Measurements from ENCODE around the gene CPVL.
"Not testable (repeated sequence)": the region's sequence is repeated elsewhere in the genome, so short reads cannot be mapped to it uniquely, and the experiment has no call there.

The CPVL gene

GRCh38 chr7:29119538-29119937 lies 26.8 kb downstream of the CPVL start:
- DNase-seq (ENCODE audit: low spot score): no peak

- no peak for DNase-seq (ENCODE audit: low spot score)
These were observed 29.8 kb downstream of the CPVL start for GRCh38 chr7:29116361-29117200.

GRCh38 chr7:29115753-29116152 lies 30.6 kb downstream of the CPVL start:
- no peak for DNase-seq (ENCODE audit: low spot score)

DNA sequence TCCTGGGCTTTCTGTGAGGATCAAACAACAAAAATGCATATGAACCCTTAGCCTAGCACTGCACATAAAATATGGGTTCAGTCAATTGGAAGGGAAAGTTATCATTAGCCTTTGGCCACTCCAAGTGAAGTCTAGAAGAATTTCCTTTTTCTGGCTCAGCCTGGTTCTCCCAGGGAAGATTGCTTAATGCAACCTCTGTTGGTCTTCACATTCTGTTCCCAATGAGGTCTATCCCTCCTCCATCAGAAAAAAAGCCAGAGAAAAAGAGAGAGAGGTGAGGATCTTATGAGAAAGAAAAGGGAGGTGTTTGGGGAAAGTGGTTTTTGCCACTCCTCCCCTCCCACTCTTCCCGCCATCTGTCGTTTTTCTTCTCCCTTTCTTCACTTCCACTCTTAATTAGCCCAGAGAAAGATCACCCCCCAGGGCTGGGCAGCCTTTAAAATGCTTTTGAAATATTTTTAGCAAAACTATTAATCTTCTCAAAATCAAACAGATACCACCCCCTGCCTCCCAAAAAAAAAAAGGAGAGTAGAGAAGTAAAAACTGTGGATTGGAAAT lies 31.1 kb downstream of the CPVL start:
- no peak for DNase-seq (ENCODE audit: low spot score)

DNA sequence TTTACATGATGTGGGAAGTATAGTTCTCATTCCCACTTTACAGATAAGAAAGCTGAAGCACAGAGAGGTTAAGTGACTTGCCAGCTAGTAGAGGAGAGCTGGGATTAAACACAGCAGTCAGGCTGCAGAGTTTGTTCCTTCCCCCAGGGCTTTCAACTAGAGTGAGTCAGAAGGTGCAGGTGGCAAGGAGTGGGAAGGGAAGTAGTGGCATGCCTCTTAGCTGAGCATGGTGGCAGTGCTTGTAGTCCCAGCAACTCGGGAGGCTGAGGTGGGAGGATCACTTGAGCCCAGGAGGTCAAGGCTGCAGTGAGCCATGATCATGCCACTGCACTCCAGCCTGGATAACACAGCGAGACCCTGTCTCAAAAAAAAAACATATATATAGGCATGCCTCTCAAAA lies 32.1 kb downstream of the CPVL start:
- not testable (repeated sequence) for DNase-seq (ENCODE audit: low spot score)

DNA sequence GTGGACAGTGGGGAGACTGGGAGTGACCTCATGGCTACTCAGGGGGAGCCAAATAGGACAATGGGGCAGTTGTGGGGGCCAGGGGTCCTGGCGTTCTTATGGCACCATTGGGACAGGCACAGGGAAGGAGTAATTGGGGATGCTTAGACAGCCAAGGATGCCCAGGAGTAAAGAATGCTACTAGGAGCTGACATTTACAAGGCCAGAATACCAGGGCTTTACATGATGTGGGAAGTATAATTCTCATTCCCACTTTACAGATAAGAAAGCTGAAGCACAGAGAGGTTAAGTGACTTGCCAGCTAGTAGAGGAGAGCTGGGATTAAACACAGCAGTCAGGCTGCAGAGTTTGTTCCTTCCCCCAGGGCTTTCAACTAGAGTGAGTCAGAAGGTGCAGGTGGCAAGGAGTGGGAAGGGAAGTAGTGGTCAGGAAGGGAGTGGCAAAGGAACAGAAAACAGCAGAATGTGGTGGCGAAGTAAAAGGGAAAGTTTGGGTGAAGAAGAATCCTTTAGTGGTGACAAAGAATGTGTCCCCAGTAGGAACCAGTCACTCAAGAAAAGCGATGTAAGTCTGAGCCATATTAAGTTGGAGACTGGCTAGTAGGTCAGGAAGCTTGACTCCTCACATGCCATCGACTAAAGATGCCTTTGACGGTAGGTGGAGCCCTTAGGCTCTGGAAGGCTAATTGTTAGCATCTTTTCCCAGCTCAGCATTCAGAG lies 32.8 kb downstream of the CPVL start:
- DNase-seq (ENCODE audit: low spot score): no peak

DNA sequence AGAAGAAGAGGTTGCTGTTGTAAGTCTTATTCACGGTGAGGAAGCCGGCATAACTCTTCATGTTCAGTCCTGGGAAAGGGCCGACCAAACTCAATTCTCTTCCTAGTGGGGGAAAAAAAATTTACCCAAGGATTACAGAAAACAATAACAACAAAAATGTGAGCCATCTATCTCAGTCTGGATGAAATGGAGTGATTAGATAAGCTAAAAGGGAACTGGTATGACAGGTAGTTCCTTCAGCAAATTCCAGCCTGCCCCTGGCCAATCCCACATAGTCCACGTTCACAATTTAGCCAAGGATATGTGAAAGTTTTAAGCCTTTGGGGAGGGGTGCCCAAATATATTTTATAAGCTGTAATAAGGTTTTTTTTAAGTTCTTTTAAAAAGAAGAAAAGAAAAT lies 33.6 kb downstream of the CPVL start:
- no peak for DNase-seq (ENCODE audit: low spot score)

GRCh38 chr7:29109899-29110298 lies 36.4 kb downstream of the CPVL start:
- no peak for DNase-seq (ENCODE audit: low spot score)

GRCh38 chr7:29109358-29109757 lies 37.0 kb downstream of the CPVL start:
- no peak for DNase-seq (ENCODE audit: low spot score)

DNA sequence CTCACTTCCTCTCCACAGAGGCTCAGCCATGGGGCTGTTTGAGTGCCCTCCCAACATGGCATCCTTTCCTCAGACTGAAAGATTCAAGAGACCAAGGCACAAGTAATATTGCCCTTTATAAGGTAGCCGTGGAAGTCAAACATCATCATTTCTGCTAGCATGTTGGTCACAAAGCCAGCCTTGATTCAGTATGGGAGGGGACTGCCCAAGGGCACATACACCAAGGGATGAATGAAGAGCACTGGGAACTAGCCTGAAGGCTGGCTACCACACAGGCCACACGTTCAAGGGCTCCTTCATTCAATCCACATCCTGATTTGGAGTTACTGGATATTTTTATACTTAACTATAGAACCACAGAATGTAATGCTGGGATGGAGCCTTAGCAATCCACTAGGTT lies 39.3 kb downstream of the CPVL start:
- DNase-seq (ENCODE audit: low spot score): no peak

- DNase-seq (ENCODE audit: low spot score): no peak
These were observed 39.7 kb downstream of the CPVL start for GRCh38 chr7:29106669-29106988.

- DNase-seq (ENCODE audit: low spot score): peak; percentile 56
These were observed 40.3 kb downstream of the CPVL start for GRCh38 chr7:29105752-29106668.

DNA sequence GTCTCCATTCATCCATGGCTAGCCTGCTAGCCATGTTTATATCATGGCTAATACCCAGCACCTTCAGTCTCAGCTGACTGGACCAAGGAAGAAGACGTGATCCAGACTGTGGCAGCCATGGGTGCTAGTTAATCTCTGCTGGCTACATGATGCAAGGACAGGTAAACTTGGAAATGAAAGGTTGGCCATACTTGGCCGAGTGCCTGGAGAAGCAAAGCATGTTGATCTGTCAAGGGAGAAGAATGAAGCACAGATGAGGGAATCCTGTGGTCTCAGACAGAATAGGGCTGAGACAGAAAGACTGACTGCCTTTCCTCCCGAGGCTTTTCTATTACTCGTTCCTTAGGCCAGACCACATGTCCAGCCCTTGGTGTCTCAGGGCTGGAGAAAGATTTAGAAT lies 41.1 kb downstream of the CPVL start:
- no peak for DNase-seq (ENCODE audit: low spot score)

DNA sequence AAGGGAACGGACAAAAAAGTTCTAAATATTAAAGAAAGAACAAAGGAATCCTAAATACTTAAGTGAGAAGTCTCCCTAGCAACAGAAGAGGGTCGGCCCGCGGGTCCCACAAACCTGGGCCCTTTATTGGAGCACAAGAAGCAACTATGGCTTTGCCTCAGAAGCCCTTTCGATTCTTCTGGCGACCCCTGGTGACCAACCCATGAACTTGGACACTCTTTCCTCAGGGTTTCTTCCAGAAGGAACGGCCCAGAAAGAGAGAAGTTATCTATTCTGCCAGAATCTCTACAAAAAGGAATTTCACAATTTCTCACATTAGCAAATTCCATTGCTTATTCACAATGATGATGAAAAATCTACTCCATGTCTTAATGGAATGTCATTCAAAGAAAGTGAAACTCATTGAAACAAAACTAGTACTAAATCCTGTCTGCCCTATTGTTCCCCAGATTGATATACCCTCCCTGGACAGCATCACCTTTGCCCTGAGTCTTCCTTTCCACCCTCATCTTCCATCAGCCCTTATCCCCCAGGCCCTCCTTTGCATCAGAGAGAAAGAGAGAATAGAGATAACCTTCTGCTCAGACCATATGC lies 43.7 kb downstream of the CPVL start:
- peak; percentile 69 for DNase-seq (ENCODE audit: low spot score)

DNA sequence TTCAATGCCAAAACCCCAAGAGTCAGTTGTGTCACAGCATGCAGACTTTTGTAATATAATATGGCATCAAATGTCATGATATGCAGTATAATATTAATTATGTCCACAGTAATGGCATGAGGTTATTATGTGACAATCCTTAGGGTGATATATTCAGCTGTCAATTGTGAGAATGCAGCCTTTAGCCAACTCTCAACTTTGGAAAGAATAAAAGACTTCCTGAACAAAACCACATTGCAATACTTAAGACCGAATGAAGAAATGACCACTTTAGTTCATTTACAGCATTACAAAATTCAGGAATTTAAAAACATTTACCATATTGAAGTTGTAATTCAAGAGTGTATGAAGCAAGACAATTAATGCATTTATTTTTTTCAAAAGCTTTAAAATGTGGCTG lies 45.4 kb downstream of the CPVL start:
- DNase-seq (ENCODE audit: low spot score): no peak

GRCh38 chr7:29099896-29100847 lies 46.2 kb downstream of the CPVL start:
- DNase-seq (ENCODE audit: low spot score): no peak

DNA sequence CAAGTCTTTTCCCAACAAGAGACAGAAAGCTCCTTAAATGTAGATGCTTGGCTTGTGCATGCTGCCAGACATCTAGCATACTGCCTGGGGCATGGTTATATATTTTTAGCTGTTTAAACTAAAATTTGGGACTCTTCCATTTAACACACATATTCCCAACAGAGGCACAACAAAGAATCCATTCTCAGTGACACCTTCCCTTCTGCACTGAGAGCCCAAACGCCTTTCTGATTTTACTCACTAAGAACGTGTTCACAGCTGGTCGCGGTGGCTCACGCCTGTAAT lies 49.9 kb downstream of the CPVL start:
- no peak for DNase-seq (ENCODE audit: low spot score)

GRCh38 chr7:29095631-29096445 lies 50.5 kb downstream of the CPVL start:
- no peak for DNase-seq (ENCODE audit: low spot score)

- not testable (repeated sequence) for DNase-seq (ENCODE audit: low spot score)
These were observed 53.2 kb downstream of the CPVL start for GRCh38 chr7:29093091-29093490.

GRCh38 chr7:29091715-29092114 lies 54.6 kb downstream of the CPVL start:
- DNase-seq (ENCODE audit: low spot score): no peak

All from ecto neural progenitor cell (in vitro differentiated cells).